Measurements from ENCODE around the gene HLA-DRB1. TPM values are rescaled to one million over a fixed set of nuclear protein-coding genes. Genes with fewer than 3 reads are reported as not detected.

Gene HLA-DRB1
- total RNA-seq (2014; rRNA removed; shearing (Covaris generic)): 132 and 156 TPM in 2 replicates
- 98.1 and 111 TPM in 2 replicates for total RNA-seq (2022)
- percentile 91 among the genes with signal in this experiment for Bru-seq, nascent RNA
- BruChase-seq, experiment 1, labeled RNA remaining after a 6-hour chase: percentile 88 among the genes with signal in this experiment
- percentile 76 among the genes with signal in this experiment for BruChase-seq, experiment 2, labeled RNA remaining after a 2-hour chase
- long read RNA-seq, transcript HLA-DRB1-201 (6 exons, 1,229 nt): major isoform, 251 of 273 reads
- long read RNA-seq, partial matches to known transcripts: 21 of 273 reads
- long read RNA-seq, other reads (novel, unspliced or antisense): 1 of 273 reads

GRCh38 chr6:32589596-32590449 is at the start of gene HLA-DRB1:
Gene HLA-DRB1 (minus strand): TSS chr6:32589848. CDS start chr6:32589742, 106 bp downstream.
- CTCF ChIA-PET (ENCODE audit: unreplicated experiment): no interaction called here
- peak within 1 kb of the TSS; percentile 68 for H3K4me3 ChIP-seq (ENCODE audit: low read depth, low read length, poor library complexity, severe bottlenecking)
- DNase-seq (ENCODE audit: low spot score): peak; percentile 77
- H3K27ac ChIP-seq (ENCODE audit: low read depth, low read length, poor library complexity, severe bottlenecking): peak within 1 kb of the TSS; percentile 56
- no peaks in the 10 kb centered on the region for H4K20me1 ChIP-seq (ENCODE audit: insufficient read depth, low read length)
- no peaks in the 10 kb centered on the region for H3K9me3 ChIP-seq (ENCODE audit: low read length)
- H3K79me2 ChIP-seq (ENCODE audit: insufficient read depth, low read depth, low read length): peaks cover 35% of the 10 kb centered on the region
- no peaks in the 10 kb centered on the region for H3K36me3 ChIP-seq (ENCODE audit: insufficient read depth, low read length)
- no peak within 1 kb of the TSS for H2AFZ ChIP-seq (ENCODE audit: low read length)
- POLR2A ChIA-PET: no interaction called here
- peaks cover 22% of the 10 kb centered on the region for H3K4me1 ChIP-seq (ENCODE audit: insufficient read depth, low read length, poor library complexity, severe bottlenecking)
- TF ChIP-seq EZH2phosphoT487 (IDR thresholded peaks at IDR 0.05; ENCODE audit: borderline replicate concordance, low read depth, low read length): no peak
- no peak for TF ChIP-seq CTCF (conservative IDR thresholded peaks at IDR 0.05; ENCODE audit: low read length)
- intact Hi-C loops (cut with micrococcal nuclease; ENCODE audit: unreplicated experiment): loop anchor here (2.0 kb wide), 1 partner anchor 61 kb away; no protein-coding TSS in a partner anchor
- no TSS peak for BruUV-seq (replicated peaks)
- no peaks in the 10 kb centered on the region for H3K9me2 ChIP-seq (ENCODE audit: insufficient read depth, low read length)
- H3K4me2 ChIP-seq (ENCODE audit: low read length): peak within 1 kb of the TSS; percentile 70

- Histone ChIP-seq H3K36me3 (ENCODE audit: insufficient read depth, low read length) (no peaks in the 10 kb centered on the region), H3K4me3 (ENCODE audit: low read depth, low read length, poor library complexity, severe bottlenecking) (no peak overlapping the region), H3K4me2 (ENCODE audit: low read length) (no peak overlapping the region), H3K9me2 (ENCODE audit: insufficient read depth, low read length) (no peaks in the 10 kb centered on the region), H2AFZ (ENCODE audit: low read length) (no peak overlapping the region), H3K4me1 (ENCODE audit: insufficient read depth, low read length, poor library complexity, severe bottlenecking) (peaks cover 28% of the 10 kb centered on the region), H3K27ac (ENCODE audit: low read depth, low read length, poor library complexity, severe bottlenecking) (no peak overlapping the region), H3K9me3 (ENCODE audit: low read length) (no peaks in the 10 kb centered on the region), H4K20me1 (ENCODE audit: insufficient read depth, low read length) (no peaks in the 10 kb centered on the region), H3K79me2 (ENCODE audit: insufficient read depth, low read depth, low read length) (no peaks in the 10 kb centered on the region)
- DNase-seq (ENCODE audit: low spot score): no peak
- intact Hi-C loops (cut with micrococcal nuclease; ENCODE audit: unreplicated experiment): no loop called here
- TF ChIP-seq CTCF (conservative IDR thresholded peaks at IDR 0.05; ENCODE audit: low read length): no peak
- no peak for TF ChIP-seq EZH2phosphoT487 (IDR thresholded peaks at IDR 0.05; ENCODE audit: borderline replicate concordance, low read depth, low read length)
- no TSS peak for BruUV-seq (replicated peaks)
- CTCF ChIA-PET (ENCODE audit: unreplicated experiment): no interaction called here
- POLR2A ChIA-PET: interaction anchor here (0.7 kb wide), 1 partner anchor 149 kb away, joined by 3 read pairs; no protein-coding TSS in a partner anchor
Measured at GRCh38 chr6:32638532-32639219, 49.0 kb upstream of the HLA-DRB1 start.
